A673 (cell line): Measurements from ENCODE around the gene EPS8.

ENCODE experiments used
- CTCF ChIP-seq: fragments of 300-800, 200-600 bp; sonication (generic); conservative IDR thresholded peaks from 2 replicates; pipeline ENCODE4 v1.5.1; 2017; ENCODE audit warnings: low read depth, mild to moderate bottlenecking, antibody characterized with exemption, low read length, moderate library complexity, mixed read lengths
- EZH2 ChIP-seq: fragments of 200-600 bp; sonication (generic); IDR thresholded peaks from 2 replicates; pipeline ENCODE4 v1.6.1; 2017; ENCODE audit warnings: borderline replicate concordance, low read depth, mild to moderate bottlenecking, mixed read lengths, antibody characterized with exemption, low read length; ENCODE audit not compliant: poor library complexity, severe bottlenecking

- no peak for TF ChIP-seq CTCF
- TF ChIP-seq EZH2, result no peak
Measured at GRCh38 chr12:15632708-15633107, 156.5 kb downstream of the EPS8 start.
